H9 (cell line): ENCODE data around the gene KLB. TPM values are rescaled to one million over a fixed set of nuclear protein-coding genes. Genes with fewer than 3 reads are reported as not detected.

Experiments used
- DNase-seq: peaks from one replicate; pipeline ENCODE4 v3.0.0-alpha.2; 2017
- H2AFZ ChIP-seq: one replicate; pipeline ENCODE4 v1.6.1; 2013; ENCODE audit warnings: mild to moderate bottlenecking, low read length, control low read depth, moderate library complexity
- H2AK5ac ChIP-seq: 2 replicates; pipeline ENCODE4 v1.6.1; 2013; ENCODE audit warnings: low read length, control low read depth, mixed read lengths; ENCODE audit not compliant: insufficient read length
- H2BK120ac ChIP-seq: one replicate; pipeline ENCODE4 v1.6.1; 2013; ENCODE audit warnings: low read depth, mild to moderate bottlenecking, low read length, control low read depth, inconsistent platforms; ENCODE audit not compliant: poor library complexity, severe bottlenecking
- H2BK12ac ChIP-seq: 2 replicates; pipeline ENCODE4 v1.6.1; 2013; ENCODE audit warnings: low read length, control low read depth, mixed read lengths, low read depth; ENCODE audit not compliant: insufficient read length
- H2BK15ac ChIP-seq: 2 replicates; pipeline ENCODE4 v1.6.1; 2013; ENCODE audit warnings: low read depth, low read length, control low read depth
- H2BK20ac ChIP-seq: one replicate; pipeline ENCODE4 v1.6.1; 2013; ENCODE audit warnings: low read depth, mild to moderate bottlenecking, low read length, control low read depth, inconsistent platforms; ENCODE audit not compliant: poor library complexity, severe bottlenecking
- H2BK5ac ChIP-seq: 2 replicates; pipeline ENCODE4 v1.6.1; 2013; ENCODE audit warnings: low read length, control low read depth, mixed read lengths; ENCODE audit not compliant: insufficient read length
- H3K14ac ChIP-seq: 2 replicates; pipeline ENCODE4 v1.6.1; 2013; ENCODE audit warnings: low read length, control low read depth; ENCODE audit not compliant: insufficient read depth
- H3K18ac ChIP-seq: 2 replicates; pipeline ENCODE4 v1.6.1; 2013; ENCODE audit warnings: low read depth, mild to moderate bottlenecking, mixed read lengths, low read length, control low read depth; ENCODE audit not compliant: insufficient read length
- H3K23ac ChIP-seq: 2 replicates; pipeline ENCODE4 v1.6.1; 2013; ENCODE audit warnings: low read length, control low read depth, mixed read lengths, low read depth; ENCODE audit not compliant: insufficient read length
- H3K23me2 ChIP-seq: 2 replicates; pipeline ENCODE4 v1.6.1; 2013; ENCODE audit warnings: low read depth, mild to moderate bottlenecking, mixed read lengths, low read length, control low read depth; ENCODE audit not compliant: insufficient read length, poor library complexity, severe bottlenecking
- H3K27ac ChIP-seq: 2 replicates; pipeline ENCODE4 v1.5.1; 2013; ENCODE audit warnings: low read length, control low read depth, mixed read lengths, low read depth; ENCODE audit not compliant: insufficient read length
- H3K27me3 ChIP-seq: 2 replicates; pipeline ENCODE4 v1.6.1; 2013; ENCODE audit warnings: low read length, control low read depth, inconsistent platforms; ENCODE audit not compliant: insufficient read depth
- H3K4ac ChIP-seq: 2 replicates; pipeline ENCODE4 v1.6.1; 2013; ENCODE audit warnings: low read depth, mild to moderate bottlenecking, control low read depth, inconsistent platforms, low read length, moderate library complexity
- H3K4me1 ChIP-seq: 2 replicates; pipeline ENCODE4 v1.6.1; 2013; ENCODE audit warnings: low read length, control low read depth, inconsistent platforms; ENCODE audit not compliant: insufficient read depth
- H3K4me2 ChIP-seq: 2 replicates; pipeline ENCODE4 v1.6.1; 2013; ENCODE audit warnings: low read length, control low read depth, mixed read lengths; ENCODE audit not compliant: insufficient read length, insufficient read depth
- H3K56ac ChIP-seq: 2 replicates; pipeline ENCODE4 v1.6.1; 2013; ENCODE audit warnings: low read depth, mild to moderate bottlenecking, mixed read lengths, low read length, control low read depth; ENCODE audit not compliant: insufficient read length
- H3K79me1 ChIP-seq: 2 replicates; pipeline ENCODE4 v1.6.1; 2013; ENCODE audit warnings: low read depth, mild to moderate bottlenecking, moderate library complexity, low read length, control low read depth, inconsistent platforms; ENCODE audit not compliant: insufficient read depth, poor library complexity, severe bottlenecking
- H3K79me2 ChIP-seq: 2 replicates; pipeline ENCODE4 v1.6.1; 2013; ENCODE audit warnings: low read length, control low read depth, inconsistent platforms; ENCODE audit not compliant: insufficient read depth
- H3K9ac ChIP-seq: 2 replicates; pipeline ENCODE4 v1.6.1; 2013; ENCODE audit warnings: low read length, control low read depth, mixed read lengths; ENCODE audit not compliant: insufficient read length; ENCODE audit errors: extremely low read depth
- H3K9me3 ChIP-seq: one replicate; pipeline ENCODE4 v1.6.1; 2013; ENCODE audit warnings: low read depth, low read length, inconsistent platforms; ENCODE audit not compliant: control insufficient read depth
- H3T11ph ChIP-seq: one replicate; pipeline ENCODE4 v1.6.1; 2013; ENCODE audit warnings: mild to moderate bottlenecking, low read length, control low read depth, inconsistent platforms
- H4K20me1 ChIP-seq: one replicate; pipeline ENCODE4 v1.6.1; 2013; ENCODE audit not compliant: control insufficient read depth, insufficient read length, insufficient read depth
- H4K5ac ChIP-seq: 2 replicates; pipeline ENCODE4 v1.6.1; 2013; ENCODE audit warnings: low read depth, mild to moderate bottlenecking, mixed read lengths, low read length, control low read depth; ENCODE audit not compliant: insufficient read length
- H4K8ac ChIP-seq: replicated peaks from 2 replicates; pipeline ENCODE4 v1.6.1; 2013; ENCODE audit warnings: low read length, control low read depth, mixed read lengths, low read depth; ENCODE audit not compliant: insufficient read length
- H4K91ac ChIP-seq: 2 replicates; pipeline ENCODE4 v1.6.1; 2013; ENCODE audit warnings: low read depth, mild to moderate bottlenecking, moderate library complexity, mixed read lengths, low read length, control low read depth; ENCODE audit not compliant: insufficient read length
- H3K27ac Mint-ChIP-seq, 3 experiments: 2 replicates in 2 of 3; 3 replicates in 1 of 3; pipeline ENCODE4 v1.8.0; 2020 to 2021; ENCODE audit warnings: mixed read lengths in 3 of 3, mild to moderate bottlenecking in 1 of 3, moderate library complexity in 1 of 3
- H3K27me3 Mint-ChIP-seq: 2 replicates; pipeline ENCODE4 v1.8.0; 2021; ENCODE audit warnings: low read depth, mild to moderate bottlenecking, moderate library complexity, mixed read lengths
- H3K36me3 Mint-ChIP-seq, 3 experiments: 2 replicates in 2 of 3; 3 replicates in 1 of 3; pipeline ENCODE4 v1.8.0; 2020 to 2021; ENCODE audit warnings: low read depth in 3 of 3, mixed read lengths in 3 of 3; ENCODE audit not compliant: insufficient read depth in 1 of 3
- H3K4me1 Mint-ChIP-seq, 2 experiments: 2 replicates each; pipeline ENCODE4 v1.8.0; 2020; ENCODE audit warnings: mixed read lengths in 2 of 2
- H3K4me3 Mint-ChIP-seq, 2 experiments: 2 replicates in 1 of 2; 3 replicates in 1 of 2; pipeline ENCODE4 v1.8.0; 2020 to 2021; ENCODE audit warnings: mild to moderate bottlenecking in 2 of 2, mixed read lengths in 2 of 2, moderate library complexity in 1 of 2
- H3K9me3 Mint-ChIP-seq, 2 experiments: 2 replicates in 1 of 2; 3 replicates in 1 of 2; pipeline ENCODE4 v1.8.0; 2020; ENCODE audit warnings: mild to moderate bottlenecking in 2 of 2, mixed read lengths in 2 of 2, moderate library complexity in 1 of 2
- CTCF ChIP-seq: fragments of 200-600 bp; sonication (generic); conservative IDR thresholded peaks from 3 replicates; pipeline ENCODE4 v1.8.0; 2021; ENCODE audit warnings: antibody characterized with exemption, mild to moderate bottlenecking
- WGBS: extraction: QIAGEN DNeasy Blood & Tissue Kit; methylation state at CpG from one replicate; pipeline ENCODE4 v1.1.7; 2013; ENCODE audit warnings: missing lambda C conversion rate, low lambda C conversion rate, mixed read lengths; ENCODE audit not compliant: insufficient read length; ENCODE audit errors: extremely low coverage; 5-methylcytosine and 5-hydroxymethylcytosine counted together
- total RNA-seq: library from RNA; stranded (reverse); gene quantifications from 2 replicates; pipeline ENCODE4 v1.2.1, GENCODE V29; 2021

KLB gene
- total RNA-seq, 1 experiment from 2014 or later: 0.07 TPM

DNA sequence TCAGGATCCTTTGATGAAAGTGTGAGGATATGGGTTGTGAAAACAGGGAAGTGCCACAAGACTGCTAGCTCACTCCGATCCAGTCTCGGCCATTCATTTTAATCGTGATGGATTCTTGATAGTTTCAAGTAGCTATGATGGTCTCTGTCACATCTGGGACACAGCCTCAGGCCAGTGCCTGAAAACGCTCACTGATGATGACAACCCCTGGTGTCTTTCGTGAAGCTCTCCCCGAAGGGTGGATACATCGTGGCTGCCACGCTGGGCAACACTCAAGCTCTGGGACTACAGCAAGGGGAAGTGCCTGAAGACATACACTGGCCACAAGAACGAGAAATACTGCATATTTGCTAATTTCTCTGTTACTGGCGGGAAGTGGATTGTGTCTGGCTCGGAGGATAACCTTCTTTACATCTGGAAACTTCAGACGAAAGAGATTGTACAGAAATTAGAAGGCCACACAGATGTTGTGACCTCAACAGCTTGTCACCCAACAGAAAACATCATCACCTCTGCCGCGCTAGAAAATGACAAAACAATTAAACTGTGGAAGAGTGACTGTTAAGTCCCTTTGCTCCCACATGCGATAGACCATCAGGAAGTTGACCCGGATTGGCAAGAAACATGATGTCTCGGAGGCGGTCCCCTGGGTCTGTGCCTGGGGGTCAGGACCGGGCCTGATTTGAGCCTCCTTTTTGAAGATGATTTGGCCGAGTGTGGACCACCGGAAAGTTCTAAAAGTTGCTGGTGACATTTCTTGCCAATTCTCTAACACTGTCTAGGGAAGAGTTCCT lies 74.4 kb downstream of the KLB start:
- Histone ChIP-seq H4K5ac (no peak overlapping the region), H3K9me3 (no peaks in the 10 kb centered on the region), H3K4me2 (no peak overlapping the region), H2AK5ac (no peak overlapping the region), H2BK15ac (no peak overlapping the region), H3K27ac (no peak overlapping the region), H3K14ac (no peak overlapping the region; the same call in 1 of the 2 replicates), H3K79me2 (no peaks in the 10 kb centered on the region), H4K20me1 (no peaks in the 10 kb centered on the region), H2BK5ac (no peak overlapping the region), H3K56ac (no peak overlapping the region), H3K23ac (no peak overlapping the region), H3K18ac (no peak overlapping the region), H2AFZ (no peak overlapping the region), H2BK20ac (no peak overlapping the region), H3K4me1 (no peaks in the 10 kb centered on the region), H3K23me2 (no peaks in the 10 kb centered on the region), H3K27me3 (no peaks in the 10 kb centered on the region), H3K4ac (no peak overlapping the region), H4K8ac (no peak overlapping the region), H3T11ph (no peak overlapping the region), H3K9ac (no peak overlapping the region), H3K79me1 (no peaks in the 10 kb centered on the region), H2BK120ac (no peak overlapping the region), H4K91ac (no peak overlapping the region), H2BK12ac (no peak overlapping the region)
- H3K27me3 Mint-ChIP-seq: no peaks in the 10 kb centered on the region
- no peak for TF ChIP-seq CTCF
- no peak overlapping the region for H3K4me3 Mint-ChIP-seq
- no peaks in the 10 kb centered on the region for H3K4me1 Mint-ChIP-seq
- H3K36me3 Mint-ChIP-seq: peaks cover 5 to 17% (median 9%) of the 10 kb centered on the region in 3 experiments
- no CpG with 5 or more reads among the region's 21 CpGs for WGBS
- no peak overlapping the region; a peak in 2 of 7 replicates for H3K27ac Mint-ChIP-seq
- peaks cover 7 to 8% of the 10 kb centered on the region in 2 experiments for H3K9me3 Mint-ChIP-seq
- no peak for DNase-seq
